Suprapubic skin (tissue), 4 donors: ENCODE measurements around the gene ZSWIM5.

Experiments used
- CTCF ChIP-seq, 2 donors: fragments of 200-600 bp in 1 of 2; fragments of 450-650 bp in 1 of 2; sonication (generic) in 1 of 2; IDR thresholded peaks; one replicate each; pipeline ENCODE4 v1.5.1; 2016 to 2019; ENCODE audit warnings: antibody characterized with exemption in 2 of 2, mild to moderate bottlenecking in 1 of 2, moderate library complexity in 1 of 2
- EP300 ChIP-seq: sonication (generic); formaldehyde crosslinking; IDR thresholded peaks from one replicate; pipeline ENCODE4 v1.6.1; 2017; ENCODE audit warnings: antibody characterized with exemption
- POLR2A ChIP-seq, 2 donors: fragments of 450-650 bp; IDR thresholded peaks; one replicate each; pipeline ENCODE4 v1.6.1; 2017; ENCODE audit warnings: antibody characterized with exemption in 2 of 2, mild to moderate bottlenecking in 2 of 2, moderate library complexity in 2 of 2
- POLR2AphosphoS5 ChIP-seq, 3 donors: sonication (generic); formaldehyde crosslinking; IDR thresholded peaks; one replicate each; pipeline ENCODE4 v1.6.1; 2017; ENCODE audit warnings: antibody characterized with exemption in 3 of 3

- TF ChIP-seq CTCF (IDR thresholded peaks at IDR 0.05) (no peak), EP300 (no peak), POLR2AphosphoS5 (IDR thresholded peaks at IDR 0.05) (no peak), POLR2A (IDR thresholded peaks at IDR 0.05) (no peak)
Measured at GRCh38 chr1:45213892-45214291, 7.5 kb upstream of the ZSWIM5 start.
